PC-3 (cell line): Measurements from ENCODE around the gene HLCS. TPM values are rescaled to one million over a fixed set of nuclear protein-coding genes. Genes with fewer than 3 reads are reported as not detected.
A peak's percentile ranks its signal among the peaks of the same experiment; 100 is the strongest.

Source experiments
- ATAC-seq: fragments of 200-7000 bp; cut with Tn5 transposase; 2 replicates; pipeline ENCODE4 v1.9.1; 2020; ENCODE audit warnings: mild to moderate bottlenecking, moderate library complexity
- BruUV-seq: library from RNA; stranded (reverse); fragments of 400-500 nt; replicated peaks from 2 replicates; lab custom pipeline; 2021; lab: Mats Ljungman, UMichigan
- CTCF ChIA-PET: fragments of 300-600 bp; sonication (Branson Sonifier 250); formaldehyde crosslinking; loops from one replicate; lab custom pipeline; 2022; ENCODE audit warnings: antibody characterized with exemption; lab: Charles Lee
- POLR2A ChIA-PET: fragments of 300-600 bp; sonication (Branson Sonifier 250); formaldehyde crosslinking; loops from one replicate; lab custom pipeline; 2022; ENCODE audit warnings: antibody characterized with exemption; ENCODE audit not compliant: unreplicated experiment; lab: Charles Lee
- DNase-seq: peaks from one replicate; pipeline ENCODE4 v3.0.0-alpha.2; 2015
- H2AFZ ChIP-seq: fragments of 300-600 bp; sonication (generic); 2 replicates; pipeline ENCODE4 v1.6.0; 2016; ENCODE audit warnings: antibody characterized with exemption, low read length
- H3F3A ChIP-seq: fragments of 300-600 bp; sonication (generic); one replicate; pipeline ENCODE4 v1.6.0; 2017; ENCODE audit warnings: antibody characterized with exemption, low read length, control low read depth, mild to moderate bottlenecking; ENCODE audit not compliant: unreplicated experiment
- H3K27ac ChIP-seq: fragments of 300-600 bp; sonication (generic); 2 replicates; pipeline ENCODE4 v1.5.1; 2016; ENCODE audit warnings: mild to moderate bottlenecking, low read length
- H3K27me3 ChIP-seq: fragments of 300-600 bp; sonication (generic); 2 replicates; pipeline ENCODE4 v1.6.1; 2016; ENCODE audit warnings: low read length, mixed read lengths
- H3K36me3 ChIP-seq: fragments of 300-600 bp; sonication (generic); 2 replicates; pipeline ENCODE4 v1.6.1; 2016; ENCODE audit warnings: low read depth, mixed run types, low read length, mixed read lengths
- H3K4me1 ChIP-seq: fragments of 300-600 bp; sonication (generic); 2 replicates; pipeline ENCODE4 v1.5.1; 2016; ENCODE audit warnings: low read length; ENCODE audit not compliant: insufficient read depth
- H3K4me2 ChIP-seq: fragments of 300-600 bp; sonication (generic); 2 replicates; pipeline ENCODE4 v1.6.0; 2016; ENCODE audit warnings: low read length
- H3K4me3 ChIP-seq: fragments of 300-600 bp; sonication (generic); 2 replicates; pipeline ENCODE4 v1.5.1; 2016; ENCODE audit warnings: mild to moderate bottlenecking, low read length, mixed read lengths
- H3K79me2 ChIP-seq: fragments of 300-600 bp; sonication (generic); 2 replicates; pipeline ENCODE4 v1.6.1; 2017; ENCODE audit warnings: low read length, mixed read lengths
- H3K9ac ChIP-seq: fragments of 300-600 bp; sonication (generic); 2 replicates; pipeline ENCODE4 v1.6.0; 2016; ENCODE audit warnings: mild to moderate bottlenecking, low read length
- H3K9me2 ChIP-seq: fragments of 300-600 bp; sonication (generic); replicated peaks from 2 replicates; pipeline ENCODE4 v1.6.1; 2016; ENCODE audit warnings: mixed run types, low read length, mixed read lengths
- H3K9me3 ChIP-seq: fragments of 300-600 bp; sonication (generic); 2 replicates; pipeline ENCODE4 v1.6.1; 2016; ENCODE audit warnings: low read length, mixed read lengths
- H4K20me1 ChIP-seq: fragments of 300-600 bp; sonication (generic); 2 replicates; pipeline ENCODE4 v1.6.1; 2016; ENCODE audit warnings: low read length, mixed read lengths
- CTCF ChIP-seq: fragments of 300-600 bp; sonication (generic); conservative IDR thresholded peaks from 2 replicates; pipeline ENCODE4 v1.5.1; 2017; ENCODE audit warnings: antibody characterized with exemption, low read depth, mild to moderate bottlenecking, low read length
- EZH2 ChIP-seq: fragments of 300-600 bp; sonication (generic); IDR thresholded peaks from one replicate; pipeline ENCODE4 v1.6.1; 2017; ENCODE audit warnings: antibody characterized with exemption, mild to moderate bottlenecking, low read length; ENCODE audit not compliant: unreplicated experiment
- EZH2phosphoT487 ChIP-seq: fragments of 300-600 bp; sonication (generic); IDR thresholded peaks from 2 replicates; pipeline ENCODE4 v1.6.1; 2018; ENCODE audit warnings: mild to moderate bottlenecking, antibody characterized with exemption, low read length, borderline replicate concordance
- intact Hi-C: fragments of 100-400 bp; cut with micrococcal nuclease; formaldehyde crosslinking; loops from 2 replicates; pipeline ENCODE4 v1.9.0; 2023
- total RNA-seq: library from RNA; depleted of rRNA; stranded (reverse); fragments of >200 nt; gene quantifications from 2 replicates; pipeline ENCODE4 v1.2.3, GENCODE V29; 2014

The HLCS gene
- total RNA-seq, 1 experiment from 2014 or later: 44.1 TPM

- no peaks in the 10 kb centered on the region for H4K20me1 ChIP-seq
- H3K4me1 ChIP-seq: peaks cover 28% of the 10 kb centered on the region
- H3F3A ChIP-seq: no peaks in the 10 kb centered on the region
- intact Hi-C loops: no loop called here
- no peak for TF ChIP-seq EZH2phosphoT487
- TF ChIP-seq EZH2: no peak
- no peak for TF ChIP-seq CTCF
- H3K4me3 ChIP-seq: no peak overlapping the region
- no peak overlapping the region for H3K27ac ChIP-seq
- H3K9me3 ChIP-seq: no peaks in the 10 kb centered on the region
- H3K36me3 ChIP-seq: no peaks in the 10 kb centered on the region
- H3K4me2 ChIP-seq: peak overlapping the region; percentile 72; the same call in 1 of the 2 replicates
- H3K79me2 ChIP-seq: peaks cover 31% of the 10 kb centered on the region
- ChIA-PET POLR2A (interaction anchor here (0.6 kb wide), 1 partner anchor 10 kb away, joined by 4 read pairs; the partner anchor contains the start of gene HLCS), CTCF (interaction anchor here (0.5 to 1.9 kb wide), 16 partner anchors 8 to 558 kb away, joined by 3 to 47 read pairs (median 5); partner anchors contain the start of gene HLCS)
- H2AFZ ChIP-seq: no peak overlapping the region
- BruUV-seq: no TSS peak
- no peaks in the 10 kb centered on the region for H3K9me2 ChIP-seq
- ATAC-seq (no peak), DNase-seq (no peak)
- no peaks in the 10 kb centered on the region for H3K27me3 ChIP-seq
- no peak overlapping the region for H3K9ac ChIP-seq
Observed at GRCh38 chr21:36976228-36976861, 9.9 kb upstream of the HLCS start.

GRCh38 chr21:36974851-36975192 is 8.4 kb upstream of the HLCS start:
- DNase-seq (no peak), ATAC-seq (no peak)
- no peaks in the 10 kb centered on the region for H3K27me3 ChIP-seq
- H3K9me2 ChIP-seq: no peaks in the 10 kb centered on the region
- no peak overlapping the region for H3K27ac ChIP-seq
- TF ChIP-seq EZH2phosphoT487: no peak
- TF ChIP-seq EZH2: no peak
- TF ChIP-seq CTCF: no peak
- H3K4me3 ChIP-seq: no peak overlapping the region
- H4K20me1 ChIP-seq: no peaks in the 10 kb centered on the region
- no TSS peak for BruUV-seq
- H3K9me3 ChIP-seq: no peaks in the 10 kb centered on the region
- H3K79me2 ChIP-seq: peaks cover 25% of the 10 kb centered on the region
- no peak overlapping the region for H2AFZ ChIP-seq
- peaks cover 18% of the 10 kb centered on the region for H3K4me1 ChIP-seq
- H3F3A ChIP-seq: no peaks in the 10 kb centered on the region
- ChIA-PET CTCF (no interaction called here), POLR2A (no interaction called here)
- H3K9ac ChIP-seq: no peak overlapping the region
- H3K4me2 ChIP-seq: no peak overlapping the region
- no peaks in the 10 kb centered on the region for H3K36me3 ChIP-seq
- intact Hi-C loops: no loop called here
